ENCODE results near the gene KY. TPM values are rescaled to one million over a fixed set of nuclear protein-coding genes. Genes with fewer than 3 reads are reported as not detected.
A peak's percentile ranks its signal among the peaks of the same experiment; 100 is the strongest.

KY gene, protein sequence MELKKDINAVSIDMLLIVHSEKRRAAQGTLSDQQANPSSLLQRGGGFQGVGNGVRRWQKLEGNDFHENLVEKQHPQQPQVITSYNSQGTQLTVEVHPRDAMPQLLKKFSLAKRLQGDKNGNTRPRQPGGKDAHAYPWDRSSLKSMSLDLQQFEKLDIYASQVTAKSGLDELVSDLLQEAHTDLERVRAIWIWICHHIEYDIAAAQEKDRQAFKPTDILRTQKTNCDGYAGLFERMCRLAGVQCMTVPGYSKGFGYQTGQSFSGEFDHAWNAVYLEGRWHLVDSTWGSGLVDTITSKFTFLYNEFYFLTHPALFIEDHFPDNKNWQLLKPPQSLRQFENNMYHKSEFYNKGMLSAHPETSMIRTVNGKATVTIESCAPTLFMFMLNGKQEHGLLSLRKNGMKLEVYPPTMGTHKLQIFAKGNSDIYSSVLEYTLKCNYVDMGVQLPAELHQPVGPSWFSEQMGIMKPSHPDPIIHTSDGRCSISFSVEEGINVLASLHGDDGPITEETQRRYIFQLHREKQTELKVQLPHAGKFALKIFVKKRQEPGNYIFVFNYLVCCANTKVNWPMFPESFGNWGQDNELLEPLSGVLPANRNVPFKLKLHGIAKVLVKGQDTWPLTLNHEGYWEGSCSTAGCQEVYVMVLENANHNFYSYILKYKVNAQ
- 46.4 TPM for total RNA-seq
- 10 to 100 TPM; 34.2 to 81.8 (median 51.4) TPM for polyA plus RNA-seq (ENCODE audit: insufficient read depth in 1 of 8, insufficient read length in 8 of 8, low replicate concordance in 1 of 8)
- long read RNA-seq, donor 1, partial matches to known transcripts: 0 of 4 reads
- long read RNA-seq, donor 1, other reads (novel, unspliced or antisense): 0 of 4 reads
- long read RNA-seq, donor 2: 0 reads
- long read RNA-seq, donor 3, transcript KY-205 (10 exons, 2,422 nt): major isoform, 8 of 16 reads
- long read RNA-seq, donor 3, partial matches to known transcripts: 5 of 16 reads
- long read RNA-seq, donor 3, other reads (novel, unspliced or antisense): 0 of 16 reads
- long read RNA-seq, donor 4, partial matches to known transcripts: 0 of 4 reads
- long read RNA-seq, donor 4, other reads (novel, unspliced or antisense): 0 of 4 reads
- long read RNA-seq, donor 5, transcript KY-201 (11 exons, 2,345 nt): major isoform, 6 of 7 reads
- long read RNA-seq, donor 5, partial matches to known transcripts: 0 of 7 reads
- long read RNA-seq, donor 5, other reads (novel, unspliced or antisense): 0 of 7 reads
- long read RNA-seq, donor 6, transcript KY-201 (11 exons, 2,345 nt): major isoform, 11 of 20 reads
- long read RNA-seq, donor 6, partial matches to known transcripts: 5 of 20 reads
- long read RNA-seq, donor 6, other reads (novel, unspliced or antisense): 0 of 20 reads
- long read RNA-seq, donor 7, partial matches to known transcripts: 0 of 3 reads
- long read RNA-seq, donor 7, other reads (novel, unspliced or antisense): 0 of 3 reads
- long read RNA-seq, donor 8, partial matches to known transcripts: 0 of 1 reads
- long read RNA-seq, donor 8, other reads (novel, unspliced or antisense): 0 of 1 reads
- long read RNA-seq, donor 9, partial matches to known transcripts: 0 of 2 reads
- long read RNA-seq, donor 9, other reads (novel, unspliced or antisense): 0 of 2 reads
- long read RNA-seq, donor 10: 0 reads
- long read RNA-seq, donor 11, transcript KY-201 (11 exons, 2,345 nt): major isoform, 5 of 8 reads
- long read RNA-seq, donor 11, partial matches to known transcripts: 0 of 8 reads
- long read RNA-seq, donor 11, other reads (novel, unspliced or antisense): 0 of 8 reads

DNA sequence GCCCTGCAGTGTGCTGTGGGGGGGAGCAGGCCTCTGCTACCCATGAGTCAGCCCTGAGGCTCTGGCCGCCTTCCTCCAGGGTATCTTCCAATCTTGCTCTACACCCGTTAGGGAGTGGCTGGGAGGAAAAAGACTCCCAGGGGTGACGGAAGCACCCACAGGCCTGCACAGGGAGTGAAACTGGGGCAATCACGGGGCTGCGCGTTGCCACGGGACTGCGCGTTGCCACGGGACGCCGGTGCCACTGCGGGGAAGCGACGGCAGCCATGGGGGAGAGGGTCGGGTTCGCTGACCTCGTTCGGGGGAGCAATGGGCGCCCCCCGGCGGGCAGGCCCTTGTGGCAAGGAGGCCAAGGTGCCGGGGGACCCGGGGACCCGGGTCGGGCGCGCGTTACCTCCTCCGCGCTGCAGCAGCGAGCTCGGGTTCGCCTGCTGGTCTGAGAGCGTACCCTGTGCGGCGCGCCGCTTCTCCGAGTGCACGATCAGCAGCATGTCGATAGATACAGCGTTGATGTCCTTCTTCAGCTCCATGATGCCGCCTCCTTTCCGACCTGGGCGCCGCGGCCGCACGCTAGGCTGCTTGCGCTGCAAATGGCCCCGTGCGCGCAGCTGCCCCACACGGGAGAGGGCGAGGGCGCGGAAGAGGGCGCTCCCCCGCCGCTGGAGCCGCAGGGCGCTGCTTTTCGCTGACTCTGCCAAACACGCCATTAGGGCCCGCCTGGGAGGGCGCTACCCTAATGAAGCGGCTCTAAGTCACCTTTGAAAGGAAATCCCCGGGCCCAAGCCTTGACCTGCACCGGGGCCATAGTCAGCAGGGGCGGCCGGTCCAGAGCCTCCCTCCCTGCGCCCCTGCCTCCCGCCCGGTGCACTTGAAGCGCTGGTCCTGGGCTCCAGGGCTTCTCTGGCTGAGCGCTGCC lies at the start of gene KY:
TSS of gene KY (minus strand) at position 592 of the 916 bp plus-strand sequence. CDS start at position 530, 62 bp downstream.
- H3K27ac ChIP-seq (ENCODE audit: low read length): peak within 1 kb of the TSS; percentile 72
- peaks cover 25% of the 10 kb centered on the region for H3K27me3 ChIP-seq (ENCODE audit: control insufficient read depth, insufficient read depth, low read length)
- peaks cover 8% of the 10 kb centered on the region for H3K36me3 ChIP-seq (ENCODE audit: control insufficient read depth, insufficient read depth, low read length)
- H3K9me3 ChIP-seq (replicated peaks; ENCODE audit: control insufficient read depth, low read depth, low read length): no peaks in the 10 kb centered on the region
- H3K4me1 ChIP-seq (ENCODE audit: control insufficient read depth, insufficient read depth, low read length): peaks cover 45% of the 10 kb centered on the region
- 4% methylated on average over 77 of the region's 77 CpGs for WGBS (ENCODE audit: insufficient coverage)
- peak within 1 kb of the TSS; percentile 52 for H3K4me3 ChIP-seq (ENCODE audit: low read length)
- DNase-seq: peak; percentile 79

DNA sequence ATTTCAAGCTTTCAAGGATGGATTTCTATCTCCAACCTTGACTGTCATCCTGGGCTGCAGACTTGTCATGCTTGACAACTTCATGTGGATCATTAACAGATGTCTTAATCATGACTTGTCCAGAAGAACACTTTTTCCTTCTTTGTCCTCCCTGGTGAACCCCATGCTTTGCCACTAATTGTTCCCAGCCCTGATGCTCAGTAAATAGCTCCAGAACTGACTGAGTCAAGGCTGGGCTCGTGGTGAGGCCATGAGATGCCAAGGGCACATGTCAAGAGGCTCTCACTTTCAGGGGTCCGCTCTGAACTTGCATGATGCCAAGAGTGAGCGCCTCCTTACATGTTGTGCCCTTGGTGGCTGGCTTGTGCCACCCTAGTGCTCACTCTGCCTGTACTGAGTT lies 48.9 kb upstream of the KY start:
- Histone ChIP-seq H3K9me3 (replicated peaks; ENCODE audit: control insufficient read depth, low read depth, low read length) (no peaks in the 10 kb centered on the region), H3K36me3 (ENCODE audit: control insufficient read depth, insufficient read depth, low read length) (no peaks in the 10 kb centered on the region), H3K4me3 (ENCODE audit: low read length) (no peak overlapping the region), H3K27me3 (ENCODE audit: control insufficient read depth, insufficient read depth, low read length) (no peaks in the 10 kb centered on the region), H3K4me1 (ENCODE audit: control insufficient read depth, insufficient read depth, low read length) (peaks cover 47% of the 10 kb centered on the region), H3K27ac (ENCODE audit: low read length) (no peak overlapping the region)
- DNase-seq: no peak
- 93% methylated on average over 3 of the region's 3 CpGs for WGBS (ENCODE audit: insufficient coverage)

DNA sequence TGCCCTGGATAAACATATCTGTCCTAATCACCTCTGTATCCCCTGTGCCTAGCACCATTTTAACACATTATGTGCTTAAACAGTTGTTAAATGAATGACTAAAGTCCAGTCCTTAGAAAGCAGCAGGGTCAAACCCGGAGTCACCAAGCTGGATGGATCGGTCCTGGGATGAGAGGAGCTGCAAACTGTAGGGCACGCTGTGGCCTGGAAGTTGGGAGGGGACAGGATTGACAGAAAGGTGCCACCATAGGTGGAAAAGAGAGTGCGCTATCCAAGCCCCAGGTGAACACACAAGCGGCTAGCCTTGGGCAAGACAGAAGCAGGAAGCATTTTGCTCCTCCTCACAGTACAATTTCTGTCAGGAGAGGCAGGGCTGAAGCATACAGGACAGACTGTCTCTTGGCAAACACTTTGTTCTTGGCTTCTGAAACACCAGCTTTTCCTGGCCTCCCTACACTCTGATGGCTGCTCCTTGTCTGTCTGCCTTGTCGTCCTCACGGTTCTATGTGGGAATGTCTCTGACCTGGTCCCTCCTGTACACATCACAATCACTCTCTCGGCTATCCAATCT lies 48.4 kb upstream of the KY start:
- DNase-seq: peak; percentile 42
- peak overlapping the region; percentile 16 for H3K27ac ChIP-seq (ENCODE audit: low read length)

DNA sequence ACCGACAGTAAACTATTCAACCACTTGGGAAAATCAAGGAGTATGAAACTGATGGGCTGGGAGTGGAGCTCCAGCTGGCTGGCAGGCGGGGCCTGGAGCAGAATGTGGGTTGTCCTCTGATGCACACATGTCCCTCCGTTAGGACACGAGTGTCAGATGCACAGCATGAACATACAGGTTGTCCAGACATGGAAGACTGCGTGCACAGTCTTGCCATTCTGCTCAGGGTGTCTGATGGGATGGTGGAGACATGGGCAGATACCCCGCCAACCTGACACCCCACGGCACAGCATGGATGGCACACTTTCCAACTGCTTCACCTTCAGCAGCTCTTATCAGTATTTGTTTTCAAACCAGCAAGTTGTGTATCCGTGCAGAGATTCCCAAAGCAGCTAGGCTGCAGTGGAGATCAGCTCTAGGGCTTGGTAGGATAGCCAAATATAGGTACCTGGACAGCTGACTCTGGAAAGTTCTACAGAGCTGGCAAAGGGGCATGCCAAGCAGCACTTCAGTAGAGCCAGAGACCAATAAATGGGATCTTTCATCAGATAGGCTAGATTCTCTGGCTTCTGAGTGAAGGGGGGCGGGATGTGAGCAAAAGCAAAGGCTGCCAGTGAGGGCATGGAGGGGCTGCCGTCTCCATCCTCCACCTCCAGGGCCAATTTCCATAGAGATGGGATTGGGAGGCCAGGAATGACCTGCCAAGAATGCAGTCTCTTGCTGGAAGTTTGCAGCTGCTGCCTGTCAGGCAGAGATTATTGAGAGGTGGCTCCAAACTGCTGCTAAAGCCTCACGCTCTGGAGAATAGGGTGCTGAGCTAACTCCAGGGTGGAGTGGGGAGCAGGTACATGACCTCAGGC lies 47.2 kb upstream of the KY start:
- H3K27ac ChIP-seq (ENCODE audit: low read length): peak overlapping the region; percentile 79
- 81% methylated on average over 7 of the region's 11 CpGs for WGBS (ENCODE audit: insufficient coverage)
- H3K27me3 ChIP-seq (ENCODE audit: control insufficient read depth, insufficient read depth, low read length): no peaks in the 10 kb centered on the region
- DNase-seq: peak; percentile 84
- no peaks in the 10 kb centered on the region for H3K36me3 ChIP-seq (ENCODE audit: control insufficient read depth, insufficient read depth, low read length)
- H3K4me3 ChIP-seq (ENCODE audit: low read length): no peak overlapping the region
- peaks cover 61% of the 10 kb centered on the region for H3K4me1 ChIP-seq (ENCODE audit: control insufficient read depth, insufficient read depth, low read length)
- H3K9me3 ChIP-seq (replicated peaks; ENCODE audit: control insufficient read depth, low read depth, low read length): no peaks in the 10 kb centered on the region

More for the DNA sequence above, 48.4 kb upstream of the KY start:
- Histone ChIP-seq H3K4me1 (ENCODE audit: control insufficient read depth, insufficient read depth, low read length) (peaks cover 52% of the 10 kb centered on the region), H3K4me3 (ENCODE audit: low read length) (no peak overlapping the region), H3K27me3 (ENCODE audit: control insufficient read depth, insufficient read depth, low read length) (no peaks in the 10 kb centered on the region), H3K9me3 (replicated peaks; ENCODE audit: control insufficient read depth, low read depth, low read length) (no peaks in the 10 kb centered on the region), H3K36me3 (ENCODE audit: control insufficient read depth, insufficient read depth, low read length) (no peaks in the 10 kb centered on the region)
- WGBS (ENCODE audit: insufficient coverage): 75% methylated on average over 8 of the region's 8 CpGs

DNA sequence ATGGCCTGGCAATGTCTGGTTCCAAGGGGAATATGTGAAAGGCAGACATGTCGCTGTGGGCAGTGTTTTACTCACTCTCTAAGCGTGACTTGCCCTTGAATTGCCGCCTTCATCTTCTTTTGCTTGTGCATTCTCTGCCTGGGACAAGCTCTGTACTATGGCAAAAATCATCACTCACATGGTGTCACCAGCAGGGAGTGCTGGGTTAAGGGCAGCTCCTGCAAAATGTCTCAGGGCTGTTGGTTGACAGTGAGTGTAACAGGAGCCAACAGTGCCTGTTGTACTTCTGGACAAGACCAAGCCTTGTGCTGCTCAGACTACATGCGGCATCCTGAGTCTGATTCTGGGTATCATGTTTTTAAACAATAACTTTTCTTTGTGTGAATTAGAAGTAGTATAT lies 45.3 kb upstream of the KY start:
- 97% methylated on average over 4 of the region's 4 CpGs for WGBS (ENCODE audit: insufficient coverage)
- H3K9me3 ChIP-seq (replicated peaks; ENCODE audit: control insufficient read depth, low read depth, low read length): no peaks in the 10 kb centered on the region
- no peak for DNase-seq
- H3K4me3 ChIP-seq (ENCODE audit: low read length): no peak overlapping the region
- peaks cover 68% of the 10 kb centered on the region for H3K4me1 ChIP-seq (ENCODE audit: control insufficient read depth, insufficient read depth, low read length)
- H3K36me3 ChIP-seq (ENCODE audit: control insufficient read depth, insufficient read depth, low read length): no peaks in the 10 kb centered on the region
- no peak overlapping the region for H3K27ac ChIP-seq (ENCODE audit: low read length)
- no peaks in the 10 kb centered on the region for H3K27me3 ChIP-seq (ENCODE audit: control insufficient read depth, insufficient read depth, low read length)

DNA sequence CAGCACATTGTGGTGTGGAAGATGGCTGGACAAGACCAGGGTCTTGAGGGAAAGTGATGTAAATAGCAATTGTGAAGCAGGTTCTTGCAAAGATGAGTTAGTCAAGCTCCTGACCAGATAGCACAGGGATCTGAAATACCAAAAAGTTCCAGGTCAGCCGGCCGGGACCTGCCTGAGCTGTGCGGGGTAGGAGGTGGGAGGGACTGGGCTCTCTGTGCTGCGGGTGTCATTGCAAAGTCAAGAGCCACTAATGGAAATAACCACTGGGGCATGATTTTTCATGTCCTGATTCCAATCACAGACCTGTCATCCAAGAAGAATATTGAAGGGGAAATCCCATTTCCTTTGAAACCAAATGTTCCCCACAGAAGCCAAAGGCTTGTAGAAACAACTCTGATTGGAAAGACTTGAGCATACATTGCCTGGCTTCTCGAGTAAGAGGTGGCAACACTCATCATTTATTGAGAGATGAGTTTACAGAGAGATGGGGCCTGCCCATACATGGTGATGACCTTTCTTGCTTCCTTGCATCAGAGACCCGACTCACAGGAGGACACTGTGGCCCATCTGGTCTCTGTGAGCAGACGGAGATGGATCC lies 44.2 kb upstream of the KY start:
- Histone ChIP-seq H3K9me3 (replicated peaks; ENCODE audit: control insufficient read depth, low read depth, low read length) (no peaks in the 10 kb centered on the region), H3K27ac (ENCODE audit: low read length) (no peak overlapping the region), H3K4me1 (ENCODE audit: control insufficient read depth, insufficient read depth, low read length) (peaks cover 68% of the 10 kb centered on the region), H3K36me3 (ENCODE audit: control insufficient read depth, insufficient read depth, low read length) (no peaks in the 10 kb centered on the region), H3K27me3 (ENCODE audit: control insufficient read depth, insufficient read depth, low read length) (no peaks in the 10 kb centered on the region), H3K4me3 (ENCODE audit: low read length) (no peak overlapping the region)
- DNase-seq: peak; percentile 59
- WGBS (ENCODE audit: insufficient coverage): 64% methylated on average over 7 of the region's 7 CpGs

DNA sequence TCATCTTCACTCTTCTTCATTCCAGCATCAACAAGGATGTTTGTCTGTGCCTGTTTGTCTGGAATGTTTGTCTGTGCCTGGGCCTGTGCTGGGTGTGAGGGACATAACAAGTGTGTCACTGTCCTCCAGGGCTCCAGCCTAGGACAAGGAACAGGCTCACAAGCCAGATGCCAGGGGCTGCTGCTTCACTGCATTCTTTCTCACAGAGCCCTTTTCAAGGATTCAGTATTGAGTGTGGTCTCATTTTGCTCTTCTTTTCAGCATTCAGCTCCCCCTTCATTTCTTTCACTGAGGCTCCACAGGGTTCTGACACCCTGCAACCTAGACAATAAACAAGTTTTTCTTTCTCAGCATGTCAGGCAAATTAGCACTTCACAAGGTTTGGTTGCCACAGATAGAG lies 43.6 kb upstream of the KY start:
- Histone ChIP-seq H3K27me3 (ENCODE audit: control insufficient read depth, insufficient read depth, low read length) (no peaks in the 10 kb centered on the region), H3K36me3 (ENCODE audit: control insufficient read depth, insufficient read depth, low read length) (no peaks in the 10 kb centered on the region), H3K4me3 (ENCODE audit: low read length) (no peak overlapping the region), H3K27ac (ENCODE audit: low read length) (no peak overlapping the region), H3K9me3 (replicated peaks; ENCODE audit: control insufficient read depth, low read depth, low read length) (no peaks in the 10 kb centered on the region), H3K4me1 (ENCODE audit: control insufficient read depth, insufficient read depth, low read length) (peaks cover 64% of the 10 kb centered on the region)
- DNase-seq: peak; percentile 30
